SKM-1 (cell line): ENCODE data around the gene EHMT2.
"Not testable (repeated sequence)": the region's sequence is repeated elsewhere in the genome, so short reads cannot be mapped to it uniquely, and the experiment has no call there.

Experiments
- DNase-seq: peaks from one replicate; lab custom pipeline; 2025; ENCODE audit not compliant: unreplicated experiment; lab: John Stamatoyannopoulos, UW

EHMT2 gene

DNA sequence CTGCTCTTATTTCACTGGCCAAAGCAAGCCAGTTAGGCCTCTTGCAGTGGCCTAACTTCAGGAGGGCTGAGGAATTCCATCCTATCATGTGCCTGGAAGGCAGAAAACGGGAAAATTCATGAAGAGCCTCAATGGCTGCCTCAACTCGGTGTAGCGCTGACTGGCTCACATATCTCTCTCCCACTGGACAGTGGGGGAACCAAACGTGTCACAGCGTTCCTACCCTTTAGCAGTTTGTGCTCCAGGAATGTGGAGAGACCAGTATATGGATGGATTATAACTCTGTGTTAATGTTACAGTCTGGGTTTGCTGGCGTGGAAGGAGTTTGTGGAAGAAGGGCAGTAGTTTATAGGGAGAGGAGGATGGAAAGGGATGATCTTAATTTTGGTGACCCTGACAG is 18.3 kb upstream of the EHMT2 start:
- DNase-seq, result no peak

GRCh38 chr6:31915351-31915750 is 17.9 kb upstream of the EHMT2 start:
- DNase-seq, result no peak

GRCh38 chr6:31911826-31912585 is 14.5 kb upstream of the EHMT2 start:
- DNase-seq, result no peak

DNA sequence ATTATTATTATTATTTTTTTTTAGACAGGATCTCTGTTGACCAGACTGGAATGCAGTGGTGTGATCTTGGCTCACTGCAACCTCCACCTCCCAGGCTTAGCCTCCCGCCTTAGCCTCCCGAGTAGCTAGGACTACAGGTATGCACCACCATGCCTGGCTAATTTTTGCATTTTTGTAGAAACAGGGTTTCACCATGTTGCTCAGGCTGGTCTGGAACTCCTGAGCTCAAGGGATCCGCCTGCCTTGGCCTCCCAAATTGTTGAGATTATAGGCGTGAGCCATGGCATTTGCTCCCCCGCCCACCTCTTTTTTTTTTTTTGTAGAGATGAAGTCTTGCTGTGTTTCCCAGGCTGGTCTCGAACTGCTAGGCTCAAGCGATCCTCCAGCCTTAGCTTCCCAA is 11.8 kb upstream of the EHMT2 start:
- not testable (repeated sequence) for DNase-seq

GRCh38 chr6:31908791-31909190 is 11.3 kb upstream of the EHMT2 start:
- DNase-seq, result no peak

DNA sequence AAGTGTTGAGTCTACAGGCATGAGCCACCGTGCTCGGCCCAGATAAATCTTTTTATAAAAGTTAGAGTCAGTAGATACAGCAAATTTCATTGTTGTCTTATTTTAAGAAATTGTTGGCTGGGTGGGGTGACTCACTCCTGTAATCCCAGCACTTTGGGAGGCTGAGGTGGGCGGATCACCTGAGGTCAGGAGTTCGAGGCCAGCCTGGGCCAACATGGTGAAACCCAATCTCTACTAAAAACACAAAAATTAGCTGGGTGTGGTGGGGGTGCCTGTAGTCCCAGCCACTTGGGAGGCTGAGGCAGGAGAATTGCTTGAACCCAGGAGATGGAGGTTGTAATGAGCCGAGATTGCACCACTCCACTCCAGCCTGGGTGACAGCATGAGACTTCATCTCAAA is 10.8 kb upstream of the EHMT2 start:
- not testable (repeated sequence) for DNase-seq

DNA sequence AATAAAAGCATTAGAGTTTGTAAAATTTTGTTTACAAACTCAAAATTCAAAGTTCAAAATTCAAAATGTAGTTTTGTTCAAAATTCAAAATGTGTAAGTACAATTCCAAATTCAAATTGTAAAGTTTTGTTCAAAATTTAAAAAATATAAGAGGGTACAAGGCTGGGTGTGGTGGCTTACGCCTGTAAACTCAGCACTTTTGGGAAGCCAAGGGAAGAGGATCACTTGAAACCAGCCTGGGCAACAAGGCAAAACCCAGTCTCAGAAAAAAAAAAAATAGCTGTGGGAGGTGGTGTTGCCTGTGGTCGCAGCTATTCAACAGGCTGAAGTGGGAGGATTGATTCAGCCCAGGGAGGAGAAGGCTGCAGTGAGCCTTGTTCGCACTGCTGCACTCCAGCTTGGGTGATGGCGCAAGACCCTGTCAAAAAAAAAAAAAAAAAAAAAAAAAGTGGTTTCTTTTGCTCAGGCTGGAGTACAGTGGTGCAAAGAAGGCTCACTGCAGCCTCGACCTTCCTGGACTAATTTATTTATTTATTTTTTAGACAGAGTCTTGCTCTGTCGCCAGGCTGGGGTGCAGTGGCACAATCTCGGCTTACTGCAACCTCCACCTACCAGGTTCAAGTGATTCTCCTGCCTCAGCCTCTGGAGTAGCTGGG is 9.8 kb upstream of the EHMT2 start:
- DNase-seq, result peak; percentile 71

DNA sequence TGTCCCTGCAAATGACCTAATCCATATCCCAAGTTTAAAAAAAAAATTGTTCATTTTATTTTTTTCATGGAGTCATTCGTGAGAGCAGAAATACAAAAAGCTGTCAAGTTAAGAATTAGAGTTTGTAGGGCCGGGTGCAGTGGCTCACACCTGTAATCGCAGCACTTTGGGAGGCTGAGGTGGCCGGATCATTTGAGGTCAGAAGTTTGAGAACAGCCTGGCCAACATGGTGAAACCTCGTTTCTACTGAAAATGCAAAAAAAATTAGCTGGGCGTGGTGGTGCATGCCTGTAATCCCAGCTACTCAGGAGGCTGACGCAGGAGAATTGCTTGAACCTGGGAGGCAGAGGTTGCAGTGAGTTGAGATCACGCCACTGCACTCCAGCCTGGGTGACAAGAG is 9.2 kb upstream of the EHMT2 start:
- DNase-seq, result not testable (repeated sequence)

GRCh38 chr6:31906122-31906521 is 8.6 kb upstream of the EHMT2 start:
- DNase-seq, result no peak

GRCh38 chr6:31905041-31905440 is 7.5 kb upstream of the EHMT2 start:
- no peak for DNase-seq

DNA sequence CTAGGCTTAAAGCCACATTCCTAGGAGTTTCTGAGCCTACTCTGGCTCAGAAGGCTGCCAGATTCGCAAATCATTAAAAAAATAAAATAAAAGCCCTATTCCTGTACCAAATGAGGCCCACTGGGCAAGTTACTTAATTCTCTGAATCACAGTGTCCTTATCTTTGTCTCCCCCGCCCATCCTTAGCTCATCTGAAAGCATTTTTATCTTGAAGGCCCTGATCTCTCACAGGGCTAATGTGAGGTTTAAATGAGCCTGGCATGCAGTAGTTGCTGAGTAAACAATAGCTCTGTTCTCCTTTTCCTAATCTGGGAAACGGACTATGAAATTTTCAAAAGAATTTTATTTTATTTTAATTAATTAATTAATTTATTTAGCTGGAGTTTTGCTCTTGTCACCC is 6.5 kb upstream of the EHMT2 start:
- no peak for DNase-seq

- DNase-seq, result peak; percentile 69
These were observed 4.6 kb upstream of the EHMT2 start, which contains the start of gene ZBTB12 for GRCh38 chr6:31901953-31902643. Gene ZBTB12 (minus strand): TSS chr6:31902086. CDS start chr6:31901305, 781 bp downstream.

DNA sequence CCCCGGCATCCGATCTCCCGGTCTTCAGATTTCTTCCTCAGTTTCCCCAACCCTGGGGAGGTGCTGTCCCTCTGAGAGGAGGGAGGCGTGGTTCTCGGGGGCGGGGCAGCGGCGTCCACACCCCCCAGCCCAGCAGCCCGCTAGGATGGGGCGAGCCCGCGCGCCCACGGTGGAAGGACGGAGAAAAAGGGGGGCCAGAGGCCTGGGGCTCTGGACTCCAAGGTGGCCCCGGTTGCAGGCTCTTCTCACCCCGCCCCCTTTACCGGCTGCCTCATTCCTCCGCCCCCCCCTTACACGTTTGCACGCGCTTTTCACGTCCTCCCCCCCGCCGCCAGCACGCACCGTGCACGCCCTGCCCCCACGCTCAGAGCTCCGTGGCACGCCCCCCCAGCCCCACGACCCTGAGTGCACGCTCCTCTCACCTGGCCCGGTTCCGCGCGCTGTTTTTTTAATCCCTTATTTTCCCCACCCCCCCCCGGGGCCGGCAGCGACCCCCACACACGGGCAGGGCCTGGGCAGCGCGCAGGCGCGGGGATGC is 4.0 kb upstream of the EHMT2 start:
- no peak for DNase-seq

GRCh38 chr6:31900917-31901414 is 3.5 kb upstream of the EHMT2 start:
- no peak for DNase-seq

DNA sequence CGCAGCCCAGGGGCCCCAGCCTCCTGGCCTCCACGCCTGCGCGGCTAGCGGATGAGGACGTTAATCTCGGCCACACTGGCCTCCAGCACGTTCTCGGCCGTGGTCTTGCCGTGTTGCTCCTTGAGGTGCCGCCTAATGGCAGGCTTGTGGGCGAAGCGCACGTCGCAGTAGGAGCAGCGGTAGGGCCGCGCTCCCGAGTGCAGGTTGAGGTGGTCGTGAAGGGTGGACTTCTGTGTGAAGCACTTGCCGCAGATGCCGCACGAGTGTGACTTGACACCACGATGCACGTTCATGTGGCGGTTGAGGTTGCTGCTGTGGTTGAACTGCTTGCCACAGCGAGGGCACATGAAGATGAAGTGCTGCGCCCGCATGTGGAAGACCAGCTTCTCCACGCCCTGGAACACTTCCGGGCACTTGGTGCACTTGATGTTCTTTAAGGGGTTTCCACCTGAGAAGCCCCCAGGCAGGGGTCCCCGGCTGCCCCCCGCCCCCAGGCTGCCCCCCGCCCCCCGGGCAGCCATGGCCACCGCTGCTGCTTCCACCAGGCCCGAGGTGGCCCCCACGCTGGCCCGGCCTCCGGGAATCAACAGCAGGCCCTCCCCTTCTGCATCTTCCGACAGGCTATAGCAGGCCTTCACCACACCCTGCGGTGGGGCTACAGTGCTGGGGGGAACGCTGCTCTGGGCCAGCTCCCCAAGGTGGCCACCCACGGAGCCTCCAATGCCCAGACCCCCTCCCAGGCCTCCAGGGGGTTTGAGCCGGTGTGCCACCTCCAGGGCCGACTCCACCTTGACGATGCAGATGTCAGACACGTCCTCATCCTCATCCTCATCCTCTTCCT is 2.6 kb upstream of the EHMT2 start:
- no peak for DNase-seq

GRCh38 chr6:31899215-31899614 is 1.7 kb upstream of the EHMT2 start:
- DNase-seq, result no peak

DNA sequence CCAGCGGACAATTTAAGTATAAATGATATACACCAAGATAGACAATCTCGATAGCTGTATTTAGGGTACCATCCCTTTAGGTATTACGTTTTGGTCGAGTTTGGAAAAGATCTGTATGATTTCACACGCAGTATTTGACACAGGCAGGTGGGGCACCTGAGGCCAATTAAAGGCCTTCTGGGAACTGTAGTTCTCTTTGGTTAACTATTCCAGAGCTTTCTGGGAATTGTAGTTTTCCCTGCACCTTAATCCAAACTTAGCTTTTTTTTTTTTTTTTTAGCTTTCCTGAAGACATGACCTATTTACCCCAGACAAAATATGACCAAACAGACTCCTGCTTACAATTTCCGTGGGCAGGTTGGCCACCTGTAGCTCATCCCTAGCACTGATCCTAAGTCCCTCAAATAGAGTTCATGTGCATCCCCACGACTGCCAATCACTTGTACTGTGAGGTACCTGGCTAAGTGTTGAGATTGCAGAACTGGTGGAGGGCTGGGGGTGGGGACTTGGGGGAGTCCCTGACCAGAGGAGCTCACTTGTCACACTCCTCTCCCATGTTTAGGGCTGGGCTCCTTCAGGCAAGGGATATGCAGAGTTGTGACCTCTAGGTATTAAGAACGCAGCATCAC is 999 bp upstream of the EHMT2 start:
- peak; percentile 13 for DNase-seq

- no peak for DNase-seq
These were observed 464 bp downstream of the EHMT2 start for GRCh38 chr6:31896856-31897611.

GRCh38 chr6:31896493-31896855 is 1.0 kb downstream of the EHMT2 start:
- no peak for DNase-seq

- DNase-seq, result no peak
These were observed 4.7 kb downstream of the EHMT2 start for GRCh38 chr6:31892821-31893220.
